GM21723 (cell line): ENCODE results near the gene KRTAP10-8.
"Not testable (repeated sequence)": the region's sequence is repeated elsewhere in the genome, so short reads cannot be mapped to it uniquely, and the experiment has no call there.

ENCODE experiments used
- ATAC-seq: cut with Tn5 transposase; IDR thresholded peaks from one replicate; pipeline ENCODE4 v1.9.1; 2021; ENCODE audit warnings: mild to moderate bottlenecking, moderate library complexity; ENCODE audit not compliant: unreplicated experiment

KRTAP10-8 gene

DNA sequence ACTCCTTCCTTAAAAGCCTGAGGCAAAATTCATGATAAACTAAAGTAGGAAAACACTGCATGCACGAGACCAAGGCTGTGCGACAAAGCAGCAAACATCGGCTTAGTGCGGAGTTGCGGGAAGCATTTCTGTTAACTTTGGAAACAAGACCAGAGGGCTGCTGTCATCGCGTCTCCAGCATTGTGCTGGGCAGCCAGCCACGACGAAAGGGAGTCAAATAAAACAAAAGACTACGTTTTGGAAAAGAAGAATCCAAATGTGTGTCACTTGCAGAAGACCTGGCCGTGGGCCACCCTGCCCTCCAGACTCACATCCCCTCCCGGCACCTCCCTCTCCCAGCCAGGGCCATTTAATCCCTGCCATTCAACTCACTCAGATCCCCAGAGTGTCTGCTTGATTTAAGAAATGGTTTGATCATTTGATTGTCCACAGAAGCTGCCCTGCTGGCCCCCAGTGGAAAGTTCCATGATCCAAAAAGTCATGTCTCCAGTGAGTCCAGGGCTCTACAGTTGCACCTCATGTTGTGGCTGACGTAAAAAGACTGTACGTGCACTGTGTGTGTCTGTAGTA, 31.9 kb downstream of the KRTAP10-8 start:
- ATAC-seq, result no peak

- ATAC-seq, result no peak
Measured at GRCh38 chr21:44644878-44645277, 33.0 kb downstream of the KRTAP10-8 start.

DNA sequence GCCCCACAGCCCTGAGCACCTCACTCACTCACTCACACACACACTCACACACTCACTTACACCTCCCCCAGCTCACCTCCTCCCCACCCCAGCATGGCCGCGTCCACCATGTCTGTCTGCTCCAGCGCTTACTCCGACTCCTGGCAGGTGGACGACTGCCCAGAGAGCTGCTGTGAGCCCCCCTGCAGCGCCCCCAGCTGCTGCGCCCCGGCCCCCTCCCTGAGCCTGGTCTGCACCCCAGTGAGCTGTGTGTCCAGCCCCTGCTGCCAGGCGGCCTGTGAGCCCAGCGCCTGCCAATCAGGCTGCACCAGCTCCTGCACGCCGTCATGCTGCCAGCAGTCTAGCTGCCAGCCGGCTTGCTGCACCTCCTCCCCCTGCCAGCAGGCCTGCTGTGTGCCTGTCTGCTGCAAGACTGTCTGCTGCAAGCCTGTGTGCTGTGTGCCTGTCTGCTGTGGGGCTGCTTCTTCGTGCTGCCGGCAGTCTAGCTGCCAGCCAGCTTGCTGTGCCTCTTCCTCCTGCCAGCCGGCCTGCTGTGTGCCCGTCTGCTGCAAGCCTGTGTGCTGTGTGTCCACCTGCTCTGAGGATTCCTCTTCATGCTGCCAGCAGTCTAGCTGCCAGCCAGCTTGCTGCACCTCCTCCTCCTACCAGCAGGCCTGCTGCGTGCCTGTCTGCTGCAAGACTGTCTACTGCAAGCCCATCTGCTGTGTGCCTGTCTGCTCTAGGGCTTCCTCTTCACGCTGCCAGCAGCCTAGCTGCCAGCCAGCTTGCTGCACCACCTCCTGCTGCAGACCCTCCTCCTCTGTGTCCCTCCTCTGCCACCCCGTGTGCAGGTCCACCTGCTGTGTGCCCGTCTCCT, 34.7 kb downstream of the KRTAP10-8 start, which contains the start of gene KRTAP10-11:
KRTAP10-11 (plus strand) TSS at position 49 of the 856 bp plus-strand sequence; CDS start at position 94, 45 bp downstream.
- not testable (repeated sequence) for ATAC-seq

GRCh38 chr21:44647222-44647552, 35.3 kb downstream of the KRTAP10-8 start:
- ATAC-seq, result no peak

DNA sequence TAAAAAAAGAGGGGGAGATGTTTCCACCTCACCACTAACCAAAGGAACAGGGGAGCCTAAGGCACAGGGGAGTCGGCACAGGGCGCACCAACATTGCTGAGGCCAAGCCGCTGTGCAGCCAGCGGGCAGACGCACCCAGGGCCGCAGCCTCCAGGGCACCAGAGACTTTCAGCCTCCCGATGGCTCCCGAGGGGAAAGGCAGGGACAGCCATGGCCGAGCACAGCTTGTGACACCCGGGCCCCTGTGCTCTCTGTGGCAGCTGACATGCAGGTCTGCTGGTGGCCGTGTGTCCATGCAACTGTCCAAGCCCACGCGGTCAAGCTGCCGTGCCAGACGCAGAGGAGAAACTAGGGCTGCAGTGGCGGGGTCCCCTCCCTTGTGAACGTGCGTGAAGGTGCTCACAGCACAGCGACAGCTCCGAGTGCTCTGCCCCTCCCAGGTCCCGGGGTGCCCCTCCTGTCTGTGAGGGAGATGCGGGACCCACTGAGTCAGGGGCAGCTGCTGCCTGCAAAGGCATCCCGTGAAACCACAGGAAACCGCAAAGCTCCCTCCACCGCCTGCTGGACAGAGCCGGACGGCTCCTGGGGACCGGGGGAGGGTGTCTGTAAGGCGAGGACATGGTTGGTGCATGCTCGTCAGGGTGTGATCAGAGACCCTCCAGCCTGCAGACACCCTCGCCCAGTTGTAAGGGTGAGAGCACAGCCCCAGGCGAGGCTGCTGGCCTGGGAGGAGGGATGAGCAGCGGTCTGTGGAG, 36.9 kb downstream of the KRTAP10-8 start:
- no peak for ATAC-seq

- ATAC-seq, result no peak
Measured at GRCh38 chr21:44649521-44650100, 37.7 kb downstream of the KRTAP10-8 start.

DNA sequence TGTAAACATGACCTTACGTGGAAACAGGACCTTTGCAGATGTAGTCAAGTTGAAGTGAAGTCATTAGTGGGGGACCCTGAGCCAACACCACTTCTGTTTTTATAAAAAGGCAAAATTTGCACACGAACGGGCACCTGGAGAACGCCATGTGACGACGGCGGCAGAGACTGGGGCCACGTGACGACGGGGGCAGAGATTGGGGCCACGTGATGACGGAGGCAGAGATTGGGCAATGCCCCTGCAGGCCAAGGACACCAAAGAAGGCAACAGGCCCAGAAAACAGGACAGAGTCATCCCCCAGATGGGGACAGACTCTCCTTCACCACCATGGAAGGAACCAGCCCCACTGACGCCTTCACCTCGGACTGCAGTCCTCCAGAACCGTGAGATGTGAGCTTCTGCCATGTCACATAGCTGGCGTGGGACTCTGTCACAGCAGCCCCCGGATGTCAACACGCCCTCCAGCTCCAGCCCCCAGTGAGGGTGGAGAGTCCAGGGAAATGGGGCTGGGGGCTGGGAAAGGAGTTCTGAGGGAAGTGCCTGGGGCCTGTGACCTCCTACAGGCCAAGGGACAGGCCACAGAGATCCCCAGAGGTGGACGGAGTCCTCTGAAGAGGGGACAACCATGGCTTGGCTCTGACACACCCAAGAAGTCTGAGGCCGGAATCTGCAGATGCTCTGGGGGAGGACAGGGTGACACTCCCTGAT, 38.5 kb downstream of the KRTAP10-8 start:
- no peak for ATAC-seq

DNA sequence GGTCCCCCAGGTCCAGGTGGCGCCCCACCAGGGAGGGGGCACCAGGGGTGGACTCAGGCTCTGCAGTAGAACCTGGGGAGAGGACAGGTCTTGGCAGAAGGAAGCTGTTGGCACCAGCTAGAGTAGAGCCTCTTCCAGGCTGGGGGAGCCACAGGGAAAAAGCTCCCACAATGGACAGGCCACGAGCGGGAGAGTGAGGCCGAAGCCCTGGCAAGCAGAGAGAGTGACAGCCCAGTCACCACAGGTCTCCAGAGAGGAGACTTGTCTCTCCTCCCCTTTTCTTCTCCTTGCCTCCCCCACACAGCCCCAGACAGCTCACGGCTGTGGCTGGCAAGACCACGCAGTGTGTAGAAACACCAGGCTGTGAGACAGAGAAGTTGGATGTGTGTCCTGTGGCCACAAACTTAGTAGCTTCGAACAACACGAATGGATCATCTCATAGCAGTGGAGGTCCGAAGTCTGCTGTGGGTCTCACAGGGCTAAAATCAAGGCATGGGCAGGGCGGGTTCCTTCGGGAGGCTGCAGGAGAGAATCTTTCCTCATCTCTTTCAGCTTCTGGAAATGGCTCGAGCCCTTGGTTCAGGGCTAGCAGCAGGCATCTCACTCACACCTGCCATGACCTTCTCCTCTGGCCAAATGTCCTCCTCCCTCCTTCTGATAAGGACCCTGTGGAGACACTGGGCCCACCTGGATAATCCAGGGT, 39.2 kb downstream of the KRTAP10-8 start:
- no peak for ATAC-seq

- no peak for ATAC-seq
Measured at GRCh38 chr21:44653123-44653522, 41.2 kb downstream of the KRTAP10-8 start.

- ATAC-seq, result no peak
Measured at GRCh38 chr21:44653656-44654575, 42.0 kb downstream of the KRTAP10-8 start.

DNA sequence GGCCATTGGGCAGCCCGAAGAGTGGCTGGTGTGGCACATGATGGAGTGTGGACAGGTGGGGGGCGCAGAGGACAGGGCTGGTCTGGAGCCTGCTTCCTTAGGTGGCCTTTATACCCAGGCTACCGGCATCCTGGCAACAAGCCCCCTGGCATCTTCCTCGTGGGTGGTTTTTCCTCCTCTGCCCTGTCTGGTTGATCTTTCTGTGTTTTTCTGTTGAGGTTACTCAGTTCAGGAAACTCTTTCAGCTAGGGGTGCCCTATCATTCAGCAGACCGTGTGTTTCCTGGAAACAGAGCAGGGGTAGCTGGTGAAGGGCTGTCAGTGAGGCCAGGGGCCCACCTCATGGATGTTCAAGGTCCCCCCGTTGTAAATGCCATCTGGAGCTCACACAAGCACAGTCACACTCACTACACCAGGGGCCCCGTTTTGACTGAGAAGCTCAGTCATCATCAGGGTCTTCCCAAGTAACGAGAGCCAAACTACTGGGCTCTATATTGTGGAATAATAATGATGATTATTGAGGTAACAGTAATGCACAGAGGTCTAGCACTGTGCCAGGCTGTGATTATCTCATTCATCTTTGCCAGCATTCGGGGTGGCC, 42.8 kb downstream of the KRTAP10-8 start, which contains the start of gene KRTAP12-4:
KRTAP12-4 (minus strand) TSS at position 84 of the 600 bp plus-strand sequence; CDS start at position 39, 45 bp downstream.
- ATAC-seq, result no peak

- no peak for ATAC-seq
Measured at GRCh38 chr21:44656868-44657267, 45.0 kb downstream of the KRTAP10-8 start.

- no peak for ATAC-seq
Measured at GRCh38 chr21:44657635-44658540, 46.0 kb downstream of the KRTAP10-8 start, which contains the start of gene KRTAP12-3. Gene KRTAP12-3 (plus strand): TSS chr21:44657932. CDS start chr21:44657980, 48 bp downstream.

DNA sequence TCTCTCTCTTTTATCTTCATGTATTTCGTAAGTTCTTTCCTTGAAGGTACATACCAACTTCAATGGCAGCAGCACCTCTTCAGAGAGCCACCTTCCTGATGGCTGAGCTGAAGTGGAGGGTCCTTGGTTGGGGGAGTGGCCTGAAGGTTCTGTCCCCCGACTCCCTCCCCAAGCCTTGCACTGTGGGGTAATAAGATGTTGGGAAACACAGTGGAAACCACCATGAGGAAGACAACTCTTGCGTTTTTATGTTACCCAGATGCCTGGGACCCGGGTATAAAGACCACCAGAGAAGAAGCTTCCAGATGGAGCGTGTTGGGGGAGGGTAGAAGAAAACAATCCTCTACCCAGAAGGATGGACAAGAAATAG, 46.6 kb downstream of the KRTAP10-8 start:
- ATAC-seq, result no peak

- no peak for ATAC-seq
Measured at GRCh38 chr21:44658913-44659595, 47.2 kb downstream of the KRTAP10-8 start.

- ATAC-seq, result not testable (repeated sequence)
Measured at GRCh38 chr21:44661567-44661966, 49.7 kb downstream of the KRTAP10-8 start.
